ENCODE measurements around the gene RNF26.

- TF ChIP-seq EZH2 (IDR thresholded peaks at IDR 0.05) (no peak), POLR2AphosphoS5 (IDR thresholded peaks at IDR 0.05; ENCODE audit: borderline replicate concordance, low read depth, low read length) (no peak)
Observed at GRCh38 chr11:119343726-119344125, 9.4 kb downstream of the RNF26 start.

Data from SK-N-MC (cell line).